Amniotic stem cell (primary cell): ENCODE results near the gene DNAJC17.

ENCODE experiments used
- DNase-seq: peaks from one replicate; lab custom pipeline; 2025; lab: John Stamatoyannopoulos, UW

The DNAJC17 gene

GRCh38 chr15:40739854-40740253 is 67.4 kb downstream of the DNAJC17 start:
- no peak for DNase-seq

GRCh38 chr15:40739047-40739446 is 68.2 kb downstream of the DNAJC17 start:
- DNase-seq, result no peak

- no peak for DNase-seq
Measured at GRCh38 chr15:40737048-40737447, 70.2 kb downstream of the DNAJC17 start.

- no peak for DNase-seq
Measured at GRCh38 chr15:40736575-40736974, 70.7 kb downstream of the DNAJC17 start.

DNA sequence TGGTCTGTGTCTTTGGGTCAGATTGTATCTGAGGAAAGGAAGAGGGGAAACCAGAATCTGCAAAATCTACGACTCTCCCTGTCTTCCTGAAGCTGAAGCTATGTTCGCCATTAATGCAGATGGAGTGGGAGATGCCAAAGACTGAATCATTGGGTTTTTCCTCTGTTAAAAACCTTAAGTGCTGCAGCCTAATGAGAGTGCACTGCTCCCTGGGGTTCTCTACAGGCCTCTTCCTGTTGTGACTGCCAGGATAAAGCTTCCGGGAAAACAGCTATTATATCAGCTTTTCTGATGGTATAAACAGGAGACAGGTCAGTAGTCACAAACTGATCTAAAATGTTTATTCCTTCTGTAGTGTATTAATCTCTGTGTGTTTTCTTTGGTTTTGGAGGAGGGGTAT is 76.2 kb downstream of the DNAJC17 start:
- no peak for DNase-seq

GRCh38 chr15:40723919-40724318 is 83.4 kb downstream of the DNAJC17 start:
- no peak for DNase-seq

DNA sequence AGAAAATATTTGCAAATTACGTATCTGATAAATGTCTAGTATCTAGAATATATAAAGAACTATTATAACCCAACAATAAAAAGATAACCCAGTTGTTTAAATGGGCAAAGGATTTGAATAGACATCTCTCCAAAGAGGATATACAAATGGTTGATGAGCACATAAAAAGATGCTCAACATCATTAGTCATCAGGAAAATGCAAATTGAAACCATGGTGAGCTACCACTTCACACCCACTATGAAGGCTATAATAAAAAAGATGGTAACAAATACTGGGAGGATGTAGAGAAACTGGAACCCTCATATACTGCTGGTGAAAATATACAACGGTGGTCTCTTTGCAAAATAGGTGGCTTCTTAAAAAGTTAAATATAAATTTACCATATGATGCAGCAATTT is 84.3 kb downstream of the DNAJC17 start:
- DNase-seq, result no peak

GRCh38 chr15:40722354-40722753 is 84.9 kb downstream of the DNAJC17 start:
- DNase-seq, result no peak

DNA sequence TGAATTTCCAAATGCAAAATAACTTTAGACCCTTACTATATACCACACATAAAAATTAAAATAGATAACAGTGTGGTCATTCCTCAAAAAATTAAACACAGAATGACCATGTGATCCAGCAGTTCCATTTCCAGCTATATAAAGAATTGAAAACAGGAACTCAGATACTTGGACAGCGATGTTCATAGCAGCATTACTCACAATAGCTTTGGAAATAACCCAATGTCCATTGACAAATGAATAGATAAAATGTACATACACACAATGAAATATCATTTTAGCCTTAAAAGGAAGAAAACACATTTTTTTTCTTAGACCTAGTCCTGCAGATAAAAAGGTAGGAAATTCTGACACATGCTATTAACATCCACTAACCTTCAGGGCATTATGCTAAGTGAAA is 85.6 kb downstream of the DNAJC17 start:
- DNase-seq, result no peak

GRCh38 chr15:40716165-40716564 is 91.1 kb downstream of the DNAJC17 start:
- DNase-seq, result no peak
